ENCODE measurements around the gene TMEM266. TPM values are rescaled to one million over a fixed set of nuclear protein-coding genes. Genes with fewer than 3 reads are reported as not detected.

TMEM266 gene
- total and polyA plus RNA-seq, 2 of the 4 experiments (the other 2 are of a cell fraction), result not detected

GRCh38 chr15:76160426-76161152, 100.8 kb downstream of the TMEM266 start:
- in situ Hi-C loops (cut with MboI; ENCODE audit: low sequenced_read_pairs), result no loop called here
- no peak for DNase-seq

More at GRCh38 chr15:76160426-76161152, 100.8 kb downstream of the TMEM266 start:
- Histone ChIP-seq H3K9me1 (ENCODE audit: insufficient read depth, low read length) (peaks cover 13% of the 10 kb centered on the region), H4K91ac (ENCODE audit: insufficient read depth, low read depth, low read length) (no peak overlapping the region), H3K23ac (ENCODE audit: low read depth, low read length) (no peak overlapping the region), H3K4me2 (ENCODE audit: low read depth, low read length) (no peak overlapping the region), H3K4me1 (ENCODE audit: control insufficient read depth, insufficient read depth, low read length) (peaks cover 19% of the 10 kb centered on the region), H4K8ac (ENCODE audit: low read depth in 2 of 2, low read length in 2 of 2) (no peak overlapping the region), H4K5ac (ENCODE audit: low read depth, low read length) (no peak overlapping the region), H3K9ac (ENCODE audit: low read depth, low read length) (no peak overlapping the region), H4K20me1 (ENCODE audit: insufficient read depth, low read length) (no peaks in the 10 kb centered on the region), H3K27ac (ENCODE audit: insufficient read depth, low read length) (no peak overlapping the region), H2AFZ (replicated peaks; ENCODE audit: low read length, poor library complexity) (peak overlapping the region; percentile 38), H2BK120ac (ENCODE audit: low read depth, low read length) (no peak overlapping the region), H3K79me1 (ENCODE audit: low read depth in 1 of 2, low read length in 2 of 2) (no peaks in the 10 kb centered on the region), H3K4ac (ENCODE audit: low read depth, low read length) (no peak overlapping the region), H3K18ac (ENCODE audit: low read depth, low read length) (no peak overlapping the region), H2BK20ac (ENCODE audit: low read depth, low read length) (no peak overlapping the region), H2BK15ac (ENCODE audit: low read depth, low read length) (no peak overlapping the region), H3K36me3 (ENCODE audit: control insufficient read depth, insufficient read depth, low read length) (no peaks in the 10 kb centered on the region), H2AK9ac (replicated peaks; ENCODE audit: low read depth, low read length, poor library complexity) (no peak overlapping the region), H3K4me3 (ENCODE audit: insufficient read depth, low read depth, low read length) (no peak overlapping the region), H3K56ac (ENCODE audit: extremely low read depth, insufficient read depth, low read length) (no peak overlapping the region), H3K14ac (replicated peaks; ENCODE audit: low read depth, low read length) (no peak overlapping the region; the same call in 1 of the 2 replicates), H2AK5ac (ENCODE audit: low read depth, low read length) (no peak overlapping the region; the same call in 1 of the 2 replicates), H3K9me3 (ENCODE audit: control insufficient read depth, insufficient read depth, low read length) (no peaks in the 10 kb centered on the region), H2BK5ac (ENCODE audit: low read depth, low read length, poor library complexity, severe bottlenecking) (no peak overlapping the region), H3K27me3 (ENCODE audit: control insufficient read depth, insufficient read depth, low read length) (no peaks in the 10 kb centered on the region)
- BruUV-seq (replicated peaks), result no TSS peak
- intact Hi-C loops (cut with micrococcal nuclease), result no loop called here
- 83% methylated on average over 17 of the region's 24 CpGs; no CpG with 5 or more reads in 1 of the 2 experiments for WGBS, 2 experiments (ENCODE audit: extremely low coverage in 2 of 2, insufficient read length in 1 of 2)
- dilution Hi-C loops (cut with HindIII; ENCODE audit: low sequenced_read_pairs, unreplicated experiment), result no loop called here
- TF ChIP-seq POLR2A (IDR thresholded peaks at IDR 0.05; ENCODE audit: low read depth, low read length) (no peak), RFX5 (IDR thresholded peaks at IDR 0.05; ENCODE audit: low read depth, low read length) (no peak), BHLHE40 (IDR thresholded peaks at IDR 0.05; ENCODE audit: low read depth, low read length) (no peak), MAFK (IDR thresholded peaks at IDR 0.05; ENCODE audit: low read depth, low read length) (no peak), USF2 (IDR thresholded peaks at IDR 0.05; ENCODE audit: low read depth, low read length) (no peak), RCOR1 (IDR thresholded peaks at IDR 0.05; ENCODE audit: insufficient replicate concordance, low read length) (no peak), NFE2L2 (IDR thresholded peaks at IDR 0.05; ENCODE audit: low read depth, low read length) (no peak), MAZ (IDR thresholded peaks at IDR 0.05; ENCODE audit: borderline replicate concordance, low read depth, low read length) (no peak), CTCF (conservative IDR thresholded peaks at IDR 0.05; ENCODE audit: low read depth, low read length) (no peak), RAD21 (IDR thresholded peaks at IDR 0.05; ENCODE audit: low read length) (no peak), ELK1 (IDR thresholded peaks at IDR 0.05; ENCODE audit: borderline replicate concordance, low read depth, low read length) (no peak), CHD1 (IDR thresholded peaks at IDR 0.05; ENCODE audit: low read depth, low read length) (no peak), SMC3 (IDR thresholded peaks at IDR 0.05; ENCODE audit: low read depth, low read length) (no peak), FOS (IDR thresholded peaks at IDR 0.05; ENCODE audit: low read depth, low read length) (no peak), MXI1 (IDR thresholded peaks at IDR 0.05; ENCODE audit: borderline replicate concordance, low read depth, low read length) (no peak), CEBPB (IDR thresholded peaks at IDR 0.05; ENCODE audit: low read depth, low read length) (no peak)
- ATAC-seq (ENCODE audit: low read depth), result no peak
- POLR2A ChIA-PET (ENCODE audit: unreplicated experiment), result no interaction called here
- CTCF ChIA-PET, result no interaction called here
